H1 (cell line): ENCODE measurements around the gene RHEX. TPM values are rescaled to one million over a fixed set of nuclear protein-coding genes. Genes with fewer than 3 reads are reported as not detected.

Source experiments
- CTCF ChIA-PET: fragments of 300-600 bp; sonication (Branson Sonifier 250); formaldehyde crosslinking; loops from one replicate; lab custom pipeline; 2021; ENCODE audit not compliant: partially characterized antibody; lab: Charles Lee
- POLR2A ChIA-PET: fragments of 300-600 bp; sonication (Branson Sonifier 250); formaldehyde crosslinking; loops from one replicate; lab custom pipeline; 2021; ENCODE audit warnings: inconsistent platforms; ENCODE audit not compliant: partially characterized antibody; lab: Charles Lee
- DNase-seq, 2 experiments: peaks; one replicate each; pipeline versions ENCODE4 v3.0.0 to v3.0.0-alpha.2; 2010 to 2022; ENCODE audit warnings: low spot score in 2 of 2, low read depth in 1 of 2, mixed read lengths in 1 of 2
- FAIRE-seq: peaks from 2 replicates; lab custom pipeline; 2011; peaks lifted over from hg19 to GRCh38; lab: Jason Lieb, UNC
- H2AFZ ChIP-seq: 2 replicates; pipeline ENCODE4 v1.8.1; 2012; ENCODE audit warnings: low read length, inconsistent platforms
- H2AK5ac ChIP-seq: 2 replicates; pipeline ENCODE4 v1.6.1; 2013; ENCODE audit warnings: low read depth, low read length
- H2BK120ac ChIP-seq: replicated peaks from 2 replicates; pipeline ENCODE3; 2013; ENCODE audit warnings: low read depth, low read length, inconsistent platforms
- H2BK12ac ChIP-seq: 2 replicates; pipeline ENCODE4 v1.6.1; 2013; ENCODE audit warnings: low read depth, low read length
- H2BK15ac ChIP-seq: 2 replicates; pipeline ENCODE4 v1.6.1; 2013; ENCODE audit warnings: low read length
- H2BK20ac ChIP-seq: 2 replicates; pipeline ENCODE4 v1.6.1; 2013; ENCODE audit warnings: low read length
- H2BK5ac ChIP-seq: 2 replicates; pipeline ENCODE4 v1.6.1; 2013; ENCODE audit warnings: low read depth, low read length
- H3K14ac ChIP-seq: 2 replicates; pipeline ENCODE4 v1.6.1; 2013; ENCODE audit warnings: inconsistent platforms; ENCODE audit not compliant: insufficient read length
- H3K18ac ChIP-seq: 2 replicates; pipeline ENCODE4 v1.6.1; 2013; ENCODE audit warnings: low read length; ENCODE audit errors: extremely low read depth
- H3K23ac ChIP-seq: 2 replicates; pipeline ENCODE4 v1.6.1; 2013; ENCODE audit warnings: inconsistent platforms; ENCODE audit not compliant: insufficient read length
- H3K23me2 ChIP-seq: 2 replicates; pipeline ENCODE4 v1.6.1; 2013; ENCODE audit warnings: low read depth, low read length
- H3K27ac ChIP-seq: 2 replicates; pipeline ENCODE4 v1.6.1; 2011; ENCODE audit warnings: low read depth, low read length, inconsistent platforms
- H3K27me3 ChIP-seq, 4 experiments: replicated peaks in 1 of 4; 1 replicate in 1 of 4; 2 replicates in 3 of 4; pipeline versions ENCODE4 v1.6.1 to v1.8.1; 2011 to 2013; ENCODE audit warnings: low read length in 3 of 4, mild to moderate bottlenecking in 3 of 4, inconsistent platforms in 2 of 4, mixed read lengths in 2 of 4, moderate library complexity in 1 of 4; ENCODE audit not compliant: control insufficient read depth in 3 of 4, insufficient read depth in 3 of 4; ENCODE audit errors: extremely low read depth in 1 of 4
- H3K36me3 ChIP-seq, 4 experiments: 2 replicates each; pipeline versions ENCODE4 v1.6.1 to v1.8.1; 2011 to 2013; ENCODE audit warnings: mild to moderate bottlenecking in 4 of 4, low read length in 3 of 4, moderate library complexity in 2 of 4, control low read depth in 1 of 4, inconsistent platforms in 1 of 4; ENCODE audit not compliant: insufficient read depth in 4 of 4, control insufficient read depth in 2 of 4
- H3K4ac ChIP-seq: replicated peaks from 2 replicates; pipeline ENCODE3; 2013; ENCODE audit warnings: low read length, low read depth, mixed read lengths, inconsistent platforms; ENCODE audit not compliant: insufficient read length
- H3K4me1 ChIP-seq, 4 experiments: replicated peaks in 1 of 4; 1 replicate in 1 of 4; 2 replicates in 3 of 4; pipeline versions ENCODE4 v1.6.1 to v1.8.1; 2011 to 2013; ENCODE audit warnings: low read length in 3 of 4, inconsistent platforms in 2 of 4, mixed read lengths in 1 of 4; ENCODE audit not compliant: insufficient read depth in 4 of 4, control insufficient read depth in 3 of 4
- H3K4me2 ChIP-seq, 2 experiments: 2 replicates each; pipeline versions ENCODE4 v1.6.1 to v1.8.1; 2011 to 2013; ENCODE audit warnings: low read depth in 2 of 2, low read length in 2 of 2, control low read depth in 1 of 2, inconsistent platforms in 1 of 2, mild to moderate bottlenecking in 1 of 2; ENCODE audit not compliant: insufficient read depth in 1 of 2
- H3K4me3 ChIP-seq, 4 experiments: fragments of 200-600, 300-600 bp in 1 of 4; sonication (generic), shearing (Covaris generic), sonication (Bioruptor Twin) in 1 of 4; 2 replicates each; pipeline versions ENCODE4 v1.5.1 to v1.8.1; 2011 to 2016; ENCODE audit warnings: low read length in 4 of 4, low read depth in 3 of 4, control low read depth in 2 of 4, inconsistent platforms in 2 of 4, mild to moderate bottlenecking in 2 of 4, mixed read lengths in 1 of 4, moderate library complexity in 1 of 4; ENCODE audit not compliant: insufficient read depth in 2 of 4; ENCODE audit errors: extremely low read depth in 1 of 4
- H3K56ac ChIP-seq: replicated peaks from 2 replicates; pipeline ENCODE3; 2013; ENCODE audit warnings: low read depth, mild to moderate bottlenecking, mixed read lengths, low read length, inconsistent platforms; ENCODE audit not compliant: insufficient read length
- H3K79me1 ChIP-seq: 2 replicates; pipeline ENCODE4 v1.6.1; 2013; ENCODE audit warnings: low read depth, low read length, control low read depth
- H3K79me2 ChIP-seq, 2 experiments: 2 replicates each; pipeline versions ENCODE4 v1.6.1 to v1.8.1; 2012 to 2013; ENCODE audit warnings: low read length in 2 of 2, mild to moderate bottlenecking in 2 of 2, inconsistent platforms in 1 of 2; ENCODE audit not compliant: insufficient read depth in 2 of 2, control insufficient read depth in 1 of 2
- H3K9ac ChIP-seq, 4 experiments: replicated peaks in 1 of 4; 1 replicate in 1 of 4; 2 replicates in 3 of 4; pipeline versions ENCODE4 v1.6.1 to v1.8.1; 2011 to 2013; ENCODE audit warnings: low read depth in 3 of 4, low read length in 3 of 4, control low read depth in 2 of 4, mild to moderate bottlenecking in 2 of 4, moderate library complexity in 2 of 4, inconsistent platforms in 1 of 4; ENCODE audit errors: extremely low read depth in 1 of 4
- H3K9me3 ChIP-seq, 2 experiments: 2 replicates each; pipeline versions ENCODE4 v1.6.1 to v1.8.1; 2012 to 2013; ENCODE audit warnings: mild to moderate bottlenecking in 2 of 2, moderate library complexity in 2 of 2, control low read depth in 1 of 2, inconsistent platforms in 1 of 2, low read depth in 1 of 2, low read length in 1 of 2, mixed read lengths in 1 of 2; ENCODE audit not compliant: insufficient read depth in 2 of 2
- H4K20me1 ChIP-seq, 2 experiments: replicated peaks in 1 of 2; 2 replicates each; pipeline versions ENCODE3 to v1.8.1; 2011 to 2013; ENCODE audit warnings: inconsistent platforms in 2 of 2, low read length in 2 of 2, mild to moderate bottlenecking in 1 of 2; ENCODE audit not compliant: insufficient read depth in 2 of 2, control insufficient read depth in 1 of 2
- H4K5ac ChIP-seq: 2 replicates; pipeline ENCODE4 v1.6.1; 2013; ENCODE audit warnings: low read length, low read depth, mixed read lengths, inconsistent platforms; ENCODE audit not compliant: insufficient read length
- H4K8ac ChIP-seq: 2 replicates; pipeline ENCODE4 v1.8.0; 2013; ENCODE audit warnings: mild to moderate bottlenecking, moderate library complexity, low read length, inconsistent platforms; ENCODE audit not compliant: insufficient read depth; ENCODE audit errors: extremely low read depth
- H4K91ac ChIP-seq: replicated peaks from 2 replicates; pipeline ENCODE3; 2013; ENCODE audit warnings: low read length, mixed read lengths, inconsistent platforms; ENCODE audit not compliant: insufficient read length
- MAX ChIP-seq: IDR thresholded peaks from 2 replicates; pipeline ENCODE4 v1.6.1; 2012; ENCODE audit warnings: inconsistent platforms
- WGBS, 2 experiments: shearing (Covaris generic) in 1 of 2; methylation state at CpG; one replicate each; pipeline versions ENCODE4 v1.1.6 to v1.1.7; 2013 to 2015; ENCODE audit warnings: low lambda C conversion rate in 2 of 2, mixed read lengths in 2 of 2, inconsistent platforms in 1 of 2, low coverage in 1 of 2, missing lambda C conversion rate in 1 of 2; ENCODE audit not compliant: insufficient replicate concordance in 2 of 2, insufficient coverage in 1 of 2, insufficient read length in 1 of 2; ENCODE audit errors: extremely low coverage in 1 of 2, missing lambda C conversion rate in 1 of 2; 5-methylcytosine and 5-hydroxymethylcytosine counted together
- polyA plus RNA-seq, 7 experiments: library from polyadenylated mRNA; depleted of rRNA in 3 of 7; stranded (reverse) in 5 of 7; unstranded in 2 of 7; fragments of >200 nt in 5 of 7; fragments of 200-250 nt in 2 of 7; gene quantifications; 1 replicate in 5 of 7; 2 replicates in 1 of 7; 4 replicates in 1 of 7; pipeline versions ENCODE4 v1.2.1 to v1.2.3, GENCODE V29; 2011 to 2013; ENCODE audit warnings: missing spikeins in 2 of 7, mixed read lengths in 2 of 7
- total RNA-seq: library from RNA; stranded (reverse); fragmentation: NEBNext Ultra II Directional; extraction: Animal tissue kit (Norgen Biotek cat#: 25700); gene quantifications from 2 replicates; pipeline ENCODE4 v1.2.1, GENCODE V29; 2021

RHEX gene
- total and polyA plus RNA-seq, 2 of the 8 experiments (the other 6 are each of a cell fraction or from before 2014, with no cell fraction given) = not detected

- no peaks in the 10 kb centered on the region for H3K27me3 ChIP-seq
- H3K23me2 ChIP-seq = no peaks in the 10 kb centered on the region
- DNase-seq (peak in 1 of 2 experiments; percentile 14), FAIRE-seq (no peak)
- no peaks in the 10 kb centered on the region for H3K79me2 ChIP-seq
- no peaks in the 10 kb centered on the region for H3K4me1 ChIP-seq
- no peak overlapping the region for H3K56ac ChIP-seq
- no peak overlapping the region for H4K5ac ChIP-seq
- H3K23ac ChIP-seq = no peak overlapping the region
- CTCF ChIA-PET = interaction anchor here (1.1 to 16.5 kb wide), 6 partner anchors 7 to 122 kb away, joined by 3 to 262 read pairs (median 18); no protein-coding TSS in a partner anchor
- no peak overlapping the region for H2BK5ac ChIP-seq
- no peaks in the 10 kb centered on the region for H3K79me1 ChIP-seq
- no peak overlapping the region for H2BK12ac ChIP-seq
- H3K36me3 ChIP-seq = no peaks in the 10 kb centered on the region
- H2AK5ac ChIP-seq = no peak overlapping the region
- H4K8ac ChIP-seq = no peak overlapping the region
- no peak overlapping the region for H2AFZ ChIP-seq
- H2BK120ac ChIP-seq = no peak overlapping the region
- H3K18ac ChIP-seq = no peak overlapping the region
- no peaks in the 10 kb centered on the region for H3K9me3 ChIP-seq
- no peak overlapping the region for H2BK20ac ChIP-seq
- H3K9ac ChIP-seq = no peak overlapping the region
- WGBS, 2 experiments = 87% methylated on average over 10 of the region's 10 CpGs; no CpG with 5 or more reads in 1 of the 2 experiments
- TF ChIP-seq MAX = no peak
- no peaks in the 10 kb centered on the region for H4K20me1 ChIP-seq
- H2BK15ac ChIP-seq = no peak overlapping the region
- POLR2A ChIA-PET = interaction anchor here (1.1 kb wide), 1 partner anchor 75 kb away, joined by 3 read pairs; no protein-coding TSS in a partner anchor
- no peak overlapping the region for H3K4me2 ChIP-seq
- H3K14ac ChIP-seq = no peak overlapping the region
- no peak overlapping the region for H3K27ac ChIP-seq
- H3K4ac ChIP-seq = no peak overlapping the region
- H4K91ac ChIP-seq = no peak overlapping the region
- H3K4me3 ChIP-seq = no peak overlapping the region
These were observed 51.0 kb downstream of the RHEX start for GRCh38 chr1:206103979-206104378.
